ENCODE data around the gene TLCD1. TPM values are rescaled to one million over a fixed set of nuclear protein-coding genes. Genes with fewer than 3 reads are reported as not detected.

The TLCD1 gene
- total and polyA plus RNA-seq, 2 of the 8 experiments (the other 6 are each of a cell fraction or from before 2014, with no cell fraction given): 40.7 to 128 TPM

DNA sequence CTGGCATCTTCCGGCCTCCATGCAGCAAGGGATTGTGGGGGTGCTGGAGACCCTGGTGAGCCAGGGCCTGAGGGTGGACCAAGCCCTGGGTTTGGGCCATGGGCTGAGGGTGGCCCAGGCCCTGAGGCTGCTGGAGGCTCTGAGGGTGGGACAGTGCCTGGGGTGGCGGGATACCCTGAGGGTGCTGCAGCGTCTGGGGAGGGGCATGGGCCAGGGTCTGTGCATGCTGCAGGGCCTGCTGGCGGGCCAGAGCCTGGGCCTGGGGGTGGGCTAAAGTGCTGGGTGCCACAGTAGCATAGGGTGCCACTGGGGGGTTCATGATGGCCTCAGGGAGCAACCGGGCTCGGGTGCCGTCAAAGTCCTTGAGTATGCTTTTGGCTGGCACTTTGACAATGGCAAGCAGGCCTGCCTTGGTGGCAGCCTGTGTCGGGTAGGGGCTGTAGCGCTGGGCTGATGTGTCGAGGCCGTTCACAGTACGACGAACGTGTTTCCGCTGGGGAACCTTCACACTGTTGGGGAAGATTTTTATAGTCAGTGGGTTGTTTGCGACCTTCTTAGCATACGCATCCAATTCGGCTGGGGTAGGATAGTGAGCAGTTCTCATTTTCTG is 33.3 kb upstream of the TLCD1 start (continued):
- no peak for TF ChIP-seq USF2 (IDR thresholded peaks at IDR 0.05; ENCODE audit: low read length)
